Panc1 (cell line): ENCODE measurements around the gene EIPR1. TPM values are rescaled to one million over a fixed set of nuclear protein-coding genes. Genes with fewer than 3 reads are reported as not detected.

Experiments
- ATAC-seq: fragments of 200-7000 bp; cut with Tn5 transposase; 2 replicates; pipeline ENCODE4 v1.9.1; 2020; ENCODE audit warnings: mild to moderate bottlenecking, moderate library complexity
- BruUV-seq: library from RNA; stranded (reverse); fragments of 400-500 nt; replicated peaks from 2 replicates; lab custom pipeline; 2021; lab: Mats Ljungman, UMichigan
- CTCF ChIA-PET: fragments of 300-600 bp; sonication (Branson Sonifier 250); formaldehyde crosslinking; loops from one replicate; lab custom pipeline; 2022; ENCODE audit warnings: antibody characterized with exemption; lab: Charles Lee
- POLR2A ChIA-PET: fragments of 300-600 bp; sonication (Branson Sonifier 250); formaldehyde crosslinking; loops from one replicate; lab custom pipeline; 2022; ENCODE audit warnings: antibody characterized with exemption; lab: Charles Lee
- DNase-seq: peaks from one replicate; pipeline ENCODE4 v3.0.0-alpha.2; 2010; ENCODE audit warnings: low read depth, low spot score
- H3K27ac ChIP-seq: 2 replicates; pipeline ENCODE4 v1.5.1; 2011; ENCODE audit warnings: mild to moderate bottlenecking, low read length, inconsistent platforms
- H3K27me3 ChIP-seq: fragments of 200-500 bp; sonication (Bioruptor generic); 2 replicates; pipeline ENCODE4 v1.6.0; 2014; ENCODE audit warnings: low read length, inconsistent platforms; ENCODE audit not compliant: control insufficient read depth, insufficient read depth
- H3K36me3 ChIP-seq: fragments of 200-500 bp; sonication (Bioruptor generic); 2 replicates; pipeline ENCODE4 v1.5.1; 2014; ENCODE audit warnings: inconsistent platforms, mild to moderate bottlenecking, low read length, moderate library complexity; ENCODE audit not compliant: control insufficient read depth, insufficient read depth
- H3K4me1 ChIP-seq: 2 replicates; pipeline ENCODE4 v1.5.1; 2011; ENCODE audit warnings: inconsistent platforms, mild to moderate bottlenecking, low read length, moderate library complexity; ENCODE audit not compliant: control insufficient read depth, insufficient read depth
- H3K4me3 ChIP-seq, 2 experiments: 2 replicates each; pipeline ENCODE4 v1.5.1; 2011 to 2012; ENCODE audit warnings: low read depth in 2 of 2, low read length in 2 of 2, mild to moderate bottlenecking in 2 of 2, inconsistent platforms in 1 of 2, moderate library complexity in 1 of 2
- H3K9me3 ChIP-seq: fragments of 200-500 bp; sonication (Bioruptor generic); 2 replicates; pipeline ENCODE4 v1.5.1; 2014; ENCODE audit warnings: low read depth, mild to moderate bottlenecking, inconsistent platforms, low read length, moderate library complexity; ENCODE audit not compliant: control insufficient read depth, insufficient read depth
- CTCF ChIP-seq: fragments of 450-650 bp; IDR thresholded peaks from 2 replicates; pipeline ENCODE4 v1.5.1; 2017; ENCODE audit warnings: mild to moderate bottlenecking
- POLR2AphosphoS5 ChIP-seq: IDR thresholded peaks from 2 replicates; pipeline ENCODE4 v1.6.1; 2012; ENCODE audit warnings: mild to moderate bottlenecking, low read depth, low read length, moderate library complexity
- REST ChIP-seq, 2 experiments: IDR thresholded peaks; 2 replicates each; pipeline ENCODE4 v1.6.1; 2011 to 2012; ENCODE audit warnings: low read depth in 2 of 2, control low read depth in 1 of 2, low read length in 1 of 2, mild to moderate bottlenecking in 1 of 2, moderate library complexity in 1 of 2; ENCODE audit not compliant: insufficient read depth in 1 of 2
- SIN3A ChIP-seq: IDR thresholded peaks from 2 replicates; pipeline ENCODE4 v1.6.1; 2012; ENCODE audit warnings: low read depth, mild to moderate bottlenecking, low read length, moderate library complexity, borderline replicate concordance; ENCODE audit not compliant: insufficient read depth
- TCF7L2 ChIP-seq: IDR thresholded peaks from 2 replicates; pipeline ENCODE4 v1.6.1; 2011; ENCODE audit warnings: mild to moderate bottlenecking, low read depth, low read length, inconsistent platforms
- in situ Hi-C: cut with HindIII; loops from 2 replicates; pipeline ENCODE4 v1.10.0; 2016; ENCODE audit warnings: low sequenced_read_pairs, low pct_unique_long_range_greater_than_20kb
- intact Hi-C: fragments of 100-400 bp; cut with micrococcal nuclease; formaldehyde crosslinking; loops from one replicate; pipeline ENCODE4 v1.10.0; 2022; ENCODE audit not compliant: unreplicated experiment
- total RNA-seq: library from RNA; stranded (reverse); gene quantifications from one replicate; pipeline ENCODE4 v1.2.1, GENCODE V29; 2021; ENCODE audit not compliant: unreplicated experiment

EIPR1 gene
- total RNA-seq, 1 experiment from 2014 or later: 26.7 TPM

- Histone ChIP-seq H3K4me3 (no peak overlapping the region), H3K27ac (no peak overlapping the region), H3K4me1 (no peaks in the 10 kb centered on the region), H3K27me3 (no peaks in the 10 kb centered on the region), H3K9me3 (no peaks in the 10 kb centered on the region), H3K36me3 (0 out of 2 replicates have a peak, but pooled peaks cover 2% of the 10 kb centered on the region)
- BruUV-seq: TSS peak; percentile 65
- CTCF ChIA-PET: no interaction called here
- DNase-seq (no peak), ATAC-seq (no peak)
- in situ Hi-C loops (no loop called here), intact Hi-C loops (no loop called here)
- no peak for TF ChIP-seq TCF7L2
- TF ChIP-seq SIN3A: no peak
- TF ChIP-seq POLR2AphosphoS5: no peak
- no peak for TF ChIP-seq CTCF
- no peak for TF ChIP-seq REST (IDR thresholded peaks at IDR 0.05; ENCODE audit: insufficient read depth in 1 of 2, low read depth in 2 of 2, low read length in 1 of 2)
- POLR2A ChIA-PET: no interaction called here
Observed at GRCh38 chr2:3194828-3195227, 182.8 kb downstream of the EIPR1 start.

- no peaks in the 10 kb centered on the region for H3K9me3 ChIP-seq
- H3K36me3 ChIP-seq: 0 out of 2 replicates have a peak, but pooled peaks cover 2% of the 10 kb centered on the region
- no peaks in the 10 kb centered on the region for H3K27me3 ChIP-seq
- in situ Hi-C loops (no loop called here), intact Hi-C loops (no loop called here)
- no TSS peak for BruUV-seq
- H3K27ac ChIP-seq: no peak overlapping the region
- ATAC-seq: no peak
- ChIA-PET CTCF (no interaction called here), POLR2A (no interaction called here)
- no peak overlapping the region for H3K4me3 ChIP-seq
- no peak for DNase-seq
- TF ChIP-seq CTCF (no peak), REST (IDR thresholded peaks at IDR 0.05; ENCODE audit: insufficient read depth in 1 of 2, low read depth in 2 of 2, low read length in 1 of 2) (no peak), SIN3A (no peak), TCF7L2 (no peak), POLR2AphosphoS5 (no peak)
- H3K4me1 ChIP-seq: no peaks in the 10 kb centered on the region
Observed at GRCh38 chr2:3193443-3194330, 183.9 kb downstream of the EIPR1 start.
